Islet precursor cell (in vitro differentiated cells): ENCODE data around the gene GGCX.
"Not testable (repeated sequence)": the region's sequence is repeated elsewhere in the genome, so short reads cannot be mapped to it uniquely, and the experiment has no call there.

Experiments used
- DNase-seq: peaks from one replicate; pipeline ENCODE4 v3.0.0-alpha.2; 2018

The GGCX gene

DNA sequence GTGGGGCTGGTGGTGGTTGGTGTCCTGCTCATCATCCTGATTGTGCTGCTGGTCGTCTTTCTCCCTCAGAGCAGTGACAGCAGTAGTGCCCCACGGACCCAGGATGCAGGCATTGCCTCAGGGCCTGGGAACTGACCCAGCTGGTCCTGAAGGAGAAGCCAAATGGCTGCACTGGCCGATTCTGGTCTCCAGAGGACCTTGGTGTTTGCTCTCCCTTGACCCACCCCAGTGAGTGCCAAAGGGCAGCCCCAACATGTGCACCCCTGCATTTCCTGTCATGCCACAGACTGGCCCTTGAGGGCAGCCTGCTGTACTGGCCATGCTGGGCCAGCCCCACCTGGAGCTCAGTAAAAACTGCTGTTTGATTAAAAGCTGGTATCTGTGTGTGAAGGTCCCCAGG lies 31.7 kb upstream of the GGCX start:
- DNase-seq, result peak; percentile 48

GRCh38 chr2:85592299-85592698 lies 31.0 kb upstream of the GGCX start:
- not testable (repeated sequence) for DNase-seq

DNA sequence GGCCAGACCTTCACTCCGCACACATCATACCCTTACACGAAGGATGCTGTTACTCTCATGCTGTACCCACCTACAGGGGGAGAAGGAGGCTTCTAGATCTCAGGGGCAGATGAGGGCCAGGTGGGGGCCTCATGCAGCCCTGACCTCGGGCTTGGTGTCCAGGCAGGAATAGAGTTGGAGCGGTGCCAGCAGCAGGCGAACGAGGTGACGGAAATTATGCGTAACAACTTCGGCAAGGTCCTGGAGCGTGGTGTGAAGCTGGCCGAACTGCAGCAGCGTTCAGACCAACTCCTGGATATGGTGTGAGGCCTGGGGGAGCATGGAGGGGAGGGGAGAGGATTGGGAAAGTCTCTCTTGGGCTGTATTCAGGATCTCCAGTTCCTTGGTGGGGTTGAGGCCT lies 30.3 kb upstream of the GGCX start:
- no peak for DNase-seq

DNA sequence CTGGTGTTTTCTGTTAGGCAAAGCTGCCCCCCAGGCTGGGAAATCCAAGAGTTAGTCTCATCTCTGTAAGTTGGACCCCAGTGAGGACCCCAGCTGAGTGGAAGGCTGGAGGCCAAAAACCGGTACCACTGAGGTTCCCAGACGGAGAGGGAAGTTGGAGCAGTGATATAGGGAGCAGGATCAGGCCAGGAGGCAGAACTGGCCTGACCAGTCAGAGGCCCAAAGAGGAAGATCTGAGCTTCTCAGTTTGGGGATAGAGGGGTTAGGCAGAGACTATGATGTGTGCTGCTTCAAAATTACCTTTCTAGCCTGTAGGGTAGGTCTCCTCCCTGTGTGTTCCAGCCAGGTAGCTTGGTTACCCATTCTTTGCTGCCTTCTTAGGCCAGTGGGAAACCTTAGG lies 29.7 kb upstream of the GGCX start:
- no peak for DNase-seq

DNA sequence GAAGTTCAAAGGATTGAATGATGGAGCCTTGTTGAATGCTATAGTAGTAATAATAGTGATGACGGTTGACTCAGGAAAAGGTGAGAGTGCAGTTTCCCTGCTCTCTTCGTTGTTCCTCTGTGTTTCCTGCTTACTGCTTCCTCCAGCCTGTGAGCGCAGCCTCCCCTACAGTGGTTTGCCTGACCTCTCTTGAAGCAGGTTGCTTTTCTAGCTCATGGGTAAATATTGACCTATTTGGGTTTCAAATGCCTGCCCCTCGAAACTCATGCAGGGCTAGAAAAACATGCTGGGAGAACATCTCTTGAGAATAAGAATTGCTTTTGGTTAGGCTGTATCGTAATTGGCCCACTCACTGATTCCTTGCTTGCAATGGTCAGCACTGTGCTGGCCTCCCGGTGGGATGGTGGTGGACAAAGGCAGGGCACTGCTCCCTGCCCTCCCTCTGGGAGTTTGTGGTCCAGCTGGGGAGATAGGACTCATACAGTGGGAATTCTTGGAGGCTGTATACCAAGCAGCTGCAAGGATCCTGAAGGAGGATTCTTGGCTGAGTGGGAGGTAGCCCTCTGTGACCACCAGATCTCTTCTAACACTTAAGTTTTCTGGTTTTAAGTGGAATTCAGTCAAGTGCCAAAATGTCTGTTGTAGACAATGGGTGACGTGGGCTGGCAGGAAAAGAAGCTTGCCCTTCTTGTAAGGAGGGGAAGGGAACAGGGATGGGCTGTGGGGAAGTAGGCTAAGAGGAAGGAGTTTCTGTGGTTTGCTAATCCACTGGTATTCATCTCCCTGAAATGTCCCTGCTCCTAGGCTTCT lies 28.9 kb upstream of the GGCX start:
- DNase-seq, result no peak

- DNase-seq, result no peak
These were observed 27.9 kb upstream of the GGCX start for GRCh38 chr2:85589181-85589580.

GRCh38 chr2:85588645-85589044 lies 27.4 kb upstream of the GGCX start:
- DNase-seq, result no peak

GRCh38 chr2:85588236-85588635 lies 26.9 kb upstream of the GGCX start:
- DNase-seq, result no peak

DNA sequence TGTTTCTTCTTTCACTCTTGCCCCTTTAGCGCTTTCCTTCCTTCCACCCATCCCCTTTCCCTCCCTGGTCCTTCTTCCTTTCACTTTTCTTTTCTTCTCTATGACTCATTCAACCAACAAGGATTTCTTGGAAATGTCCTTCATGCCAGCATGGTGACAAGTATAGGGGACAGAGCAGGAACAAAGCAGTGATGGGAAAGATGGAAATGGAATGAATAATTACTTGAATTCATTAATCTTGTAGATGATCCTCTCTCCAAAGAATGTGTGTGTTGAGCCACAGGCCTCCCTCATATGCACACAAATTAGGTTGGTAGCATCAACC lies 24.4 kb upstream of the GGCX start:
- DNase-seq, result no peak

- DNase-seq, result peak; percentile 86
These were observed 23.8 kb upstream of the GGCX start for GRCh38 chr2:85584857-85585780.

- DNase-seq, result peak; percentile 53
These were observed 23.1 kb upstream of the GGCX start, which contains the start of gene VAMP5 for GRCh38 chr2:85584354-85584856. Gene VAMP5, plus strand, starts transcription at chr2:85584431. Its CDS starts 60 bp downstream, at chr2:85584491.

GRCh38 chr2:85583667-85584353 lies 22.5 kb upstream of the GGCX start:
- DNase-seq, result no peak

DNA sequence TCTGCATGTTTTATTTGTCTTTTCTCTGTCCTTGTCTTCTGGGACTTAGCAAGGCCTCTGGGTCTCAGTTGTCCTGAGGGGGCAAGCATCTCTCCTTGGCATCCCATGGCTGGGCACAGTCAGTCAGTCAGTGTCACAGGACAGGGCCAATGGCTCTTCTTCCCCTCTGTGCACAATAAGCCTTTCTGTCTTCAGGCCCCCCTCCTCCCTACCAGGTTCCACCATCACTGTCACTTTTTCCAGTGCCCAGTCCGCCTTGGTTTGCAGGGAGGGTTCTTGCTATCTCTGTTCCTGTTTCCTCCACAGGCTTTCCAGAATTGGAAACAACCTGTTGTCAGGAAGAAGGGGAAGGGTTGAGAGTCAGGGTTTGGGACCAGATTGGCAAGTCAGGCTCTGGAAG lies 21.2 kb upstream of the GGCX start:
- DNase-seq, result peak; percentile 40

DNA sequence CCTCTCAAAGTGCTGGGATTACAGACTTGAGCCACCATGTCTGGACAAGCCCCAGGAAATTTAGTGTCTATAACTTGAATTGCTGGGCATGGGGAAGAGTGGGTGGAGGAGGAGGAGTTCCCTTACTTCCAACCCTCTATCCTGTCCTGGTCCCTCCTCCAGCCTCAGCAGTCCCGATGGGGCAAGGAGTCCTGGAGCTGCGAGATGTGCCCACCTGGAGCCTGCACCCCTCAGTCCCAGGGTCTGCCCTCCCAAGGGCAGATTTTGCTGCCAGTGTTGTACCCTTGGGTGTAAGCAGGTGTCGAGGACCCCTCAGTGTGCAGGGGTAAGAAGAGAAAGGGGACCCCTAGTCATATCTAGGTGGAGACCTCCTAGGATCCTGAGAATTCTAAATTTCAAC lies 18.9 kb upstream of the GGCX start:
- no peak for DNase-seq

DNA sequence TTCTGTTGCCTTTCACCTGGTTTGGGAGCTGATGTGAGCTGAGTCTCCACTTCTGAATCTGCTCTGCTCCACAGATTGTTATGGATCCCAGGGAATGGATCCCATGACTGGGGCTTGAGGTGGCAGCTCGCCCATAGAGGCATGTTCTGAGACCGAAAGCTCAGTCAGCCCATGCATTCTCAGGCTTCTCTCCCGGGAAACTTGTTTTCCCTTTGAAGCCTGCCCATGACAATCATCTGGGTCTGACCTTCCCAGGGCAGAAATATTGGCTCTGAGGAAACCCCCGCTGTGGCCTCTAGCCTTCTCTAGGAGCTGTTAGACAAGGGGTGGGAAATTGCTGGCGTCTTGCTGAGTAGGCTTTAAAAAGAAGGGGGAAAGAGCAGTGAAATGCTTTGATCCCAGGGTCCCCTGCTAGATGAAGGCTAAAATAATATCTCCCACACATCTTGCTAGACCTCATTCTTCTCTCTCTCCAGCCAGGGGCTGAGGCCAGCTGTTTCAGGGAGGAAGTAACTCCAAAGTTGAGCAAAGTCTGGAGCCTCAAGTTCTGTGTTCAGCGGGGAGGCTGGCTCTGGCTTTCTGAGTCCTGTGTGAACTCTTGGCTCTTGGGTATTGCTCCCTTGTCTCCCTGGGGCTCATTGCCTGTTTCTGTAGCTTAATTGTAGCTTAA lies 18.1 kb upstream of the GGCX start:
- peak; percentile 56 for DNase-seq

DNA sequence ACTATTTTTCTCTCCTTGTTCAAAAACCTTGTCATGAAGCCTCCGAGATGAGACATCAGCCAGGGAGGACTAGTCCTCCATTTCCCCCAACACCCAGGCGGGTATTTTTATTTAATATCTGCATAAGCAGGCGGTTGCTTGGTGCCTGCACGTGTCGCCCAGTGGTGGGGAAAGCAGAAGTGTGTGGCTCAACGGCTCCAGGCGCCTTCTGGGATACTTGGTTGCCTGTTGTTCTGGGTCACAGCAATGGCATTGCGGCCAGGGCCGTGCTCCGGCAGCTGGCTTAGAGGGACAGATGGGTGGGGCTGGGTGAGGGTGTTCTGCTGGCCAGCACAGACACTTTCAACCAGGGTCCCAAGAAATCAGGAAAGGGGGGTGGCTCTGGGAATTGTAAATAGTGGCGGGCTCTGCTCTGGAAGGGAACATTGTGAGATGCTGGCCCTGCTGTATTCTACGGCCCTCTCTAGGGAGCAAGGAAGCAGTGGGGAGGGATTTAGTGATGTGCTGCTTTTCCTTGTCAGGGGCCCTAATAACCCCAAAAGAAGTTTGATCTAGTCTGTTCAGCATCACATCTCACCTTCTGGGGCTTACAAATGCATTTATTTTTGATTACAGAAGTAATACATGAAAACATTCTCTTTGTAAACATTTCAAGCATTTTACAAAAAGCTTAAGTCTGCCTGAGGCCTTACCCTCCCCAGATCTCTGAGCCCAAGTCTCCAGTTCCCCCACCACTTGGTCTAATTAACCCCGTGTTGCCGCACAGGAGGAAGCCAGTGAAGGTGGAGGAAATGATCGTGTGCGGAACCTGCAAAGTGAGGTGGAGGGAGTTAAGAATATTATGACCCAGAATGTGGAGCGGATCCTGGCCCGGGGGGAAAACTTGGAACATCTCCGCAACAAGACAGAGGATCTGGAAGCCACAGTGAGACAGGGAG lies 17.2 kb upstream of the GGCX start:
- peak; percentile 76 for DNase-seq

DNA sequence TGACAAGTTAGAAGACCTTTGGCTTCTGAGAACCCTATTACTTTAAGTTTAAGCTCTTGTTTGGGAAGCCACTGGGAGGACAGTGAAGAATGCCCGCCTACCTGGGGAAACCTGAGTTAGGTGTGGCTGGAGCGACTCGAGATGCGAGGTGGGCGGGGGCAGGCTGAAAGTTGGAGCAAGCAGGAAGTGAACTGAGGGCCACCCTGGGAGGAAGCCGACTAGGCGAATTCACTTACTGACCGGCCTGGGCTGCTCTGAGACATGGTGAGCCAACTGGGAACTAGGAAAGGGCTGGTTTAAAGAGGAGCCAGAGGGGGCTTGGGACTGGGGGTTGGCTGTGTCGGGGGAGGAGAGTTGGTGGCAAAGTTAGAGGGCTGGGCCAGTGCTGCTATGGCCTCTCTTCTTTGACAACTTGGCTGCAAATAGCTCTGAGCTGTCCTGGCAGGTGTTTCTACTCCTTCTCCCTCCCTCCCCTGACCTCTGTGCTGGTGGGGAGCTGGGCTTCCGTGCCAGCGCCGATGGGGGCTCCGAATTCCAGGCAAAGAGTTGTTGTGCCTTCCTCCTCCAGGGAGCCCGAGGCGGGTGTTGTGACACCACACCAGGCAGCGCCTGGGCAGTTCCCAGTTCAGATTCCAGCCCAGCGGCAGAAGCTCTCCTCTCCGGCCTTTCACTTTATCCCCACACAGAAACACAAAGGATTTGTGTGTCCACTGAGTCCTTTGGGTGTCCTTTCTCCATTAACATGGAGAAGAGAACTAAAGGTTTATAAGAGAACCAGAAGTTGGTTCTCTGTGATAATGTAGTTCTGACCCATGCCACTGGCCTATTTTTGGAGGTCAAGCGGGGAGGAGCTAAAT lies 16.3 kb upstream of the GGCX start, which contains the start of gene VAMP8:
TSS of gene VAMP8 (plus strand) at position 201 of the 857 bp plus-strand sequence. CDS start at position 262, 61 bp downstream.
- DNase-seq, result peak; percentile 91

DNA sequence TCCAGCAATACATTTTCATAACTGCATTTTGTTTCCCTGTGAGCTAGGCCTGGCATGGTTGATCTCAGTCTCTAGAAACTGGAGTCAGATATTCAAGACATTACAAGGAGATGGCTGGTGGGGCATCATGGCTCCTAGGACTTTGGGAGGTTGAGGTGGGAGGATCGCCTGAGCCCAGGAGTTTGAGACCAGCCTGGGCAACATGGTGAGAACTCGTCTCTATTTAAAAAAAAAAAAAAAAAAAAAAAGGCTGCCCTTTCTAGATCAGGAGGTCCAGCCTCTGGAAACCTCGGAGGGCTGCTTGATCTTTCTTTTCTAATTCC lies 15.7 kb upstream of the GGCX start:
- no peak for DNase-seq

DNA sequence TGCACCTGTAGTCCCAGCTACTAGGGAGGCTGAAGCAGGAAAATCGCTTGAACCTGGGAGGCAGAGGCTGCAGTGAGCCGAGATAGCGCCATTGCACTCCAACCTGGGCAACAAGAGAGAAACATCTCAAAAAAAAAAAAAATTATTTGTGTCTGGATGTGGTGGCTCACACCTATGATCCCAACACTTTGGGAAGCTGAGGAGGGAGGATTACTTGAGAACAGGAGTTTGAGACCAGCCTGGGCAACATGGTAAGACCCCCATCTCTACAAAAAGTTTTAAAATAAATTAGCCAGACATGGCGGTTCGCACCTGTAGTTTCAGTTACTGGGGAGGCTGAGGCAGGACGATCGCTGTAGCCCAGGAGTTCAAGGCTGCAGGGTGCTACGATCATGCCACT lies 14.4 kb upstream of the GGCX start:
- DNase-seq, result no peak

DNA sequence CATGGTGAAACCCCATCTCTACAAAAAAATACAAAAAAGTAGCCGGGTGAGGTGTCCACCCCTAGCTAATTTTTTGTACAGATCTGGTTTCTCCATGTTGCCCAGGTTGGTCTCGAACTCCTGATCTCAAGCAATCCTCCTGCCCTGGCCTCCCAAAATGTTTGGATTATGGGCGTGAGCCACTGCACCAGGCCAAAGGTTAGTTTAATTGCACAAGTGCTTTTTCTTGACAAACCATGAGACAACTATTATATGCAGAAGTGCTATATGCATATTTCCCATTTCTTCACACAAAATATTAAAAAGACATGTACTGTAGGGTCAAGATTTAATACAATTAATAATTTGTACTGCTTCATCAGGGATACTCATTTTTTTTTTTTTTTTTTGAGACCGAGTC lies 5.0 kb upstream of the GGCX start:
- no peak for DNase-seq
